GM23248 (cell line): ENCODE results near the gene MFSD2A. TPM values are rescaled to one million over a fixed set of nuclear protein-coding genes. Genes with fewer than 3 reads are reported as not detected.

ENCODE experiments used
- DNase-seq: peaks from one replicate; pipeline ENCODE4 v3.0.0-alpha.2; 2015
- H2AFZ ChIP-seq: fragments of 200-600 bp; sonication (generic); 2 replicates; pipeline ENCODE4 v1.6.1; 2016; ENCODE audit warnings: antibody characterized with exemption
- H3F3A ChIP-seq: fragments of 200-600 bp; sonication (generic); 2 replicates; pipeline ENCODE4 v1.6.1; 2016; ENCODE audit warnings: mild to moderate bottlenecking, antibody characterized with exemption, mixed run types; ENCODE audit not compliant: insufficient read depth
- H3K27ac ChIP-seq: fragments of 200-600 bp; sonication (generic); 2 replicates; pipeline ENCODE4 v1.5.1; 2016; ENCODE audit warnings: mild to moderate bottlenecking
- H3K27me3 ChIP-seq: fragments of 200-600 bp; sonication (generic); replicated peaks from 2 replicates; pipeline ENCODE4 v1.6.1; 2016; ENCODE audit warnings: mild to moderate bottlenecking; ENCODE audit not compliant: insufficient read depth
- H3K36me3 ChIP-seq: fragments of 200-600 bp; sonication (generic); 2 replicates; pipeline ENCODE4 v1.6.1; 2016; ENCODE audit warnings: low read depth, mild to moderate bottlenecking
- H3K4me1 ChIP-seq: fragments of 200-600 bp; sonication (generic); 2 replicates; pipeline ENCODE4 v1.6.1; 2016; ENCODE audit warnings: mild to moderate bottlenecking; ENCODE audit not compliant: insufficient read depth
- H3K4me2 ChIP-seq: fragments of 200-600 bp; sonication (generic); one replicate; pipeline ENCODE4 v1.6.1; 2016; ENCODE audit warnings: mild to moderate bottlenecking; ENCODE audit not compliant: unreplicated experiment
- H3K4me3 ChIP-seq: fragments of 200-600 bp; sonication (generic); 2 replicates; pipeline ENCODE4 v1.5.1; 2016; ENCODE audit warnings: mild to moderate bottlenecking
- H3K79me2 ChIP-seq: fragments of 200-600 bp; sonication (generic); 2 replicates; pipeline ENCODE4 v1.6.1; 2016; ENCODE audit warnings: mild to moderate bottlenecking; ENCODE audit not compliant: insufficient read depth
- H3K9ac ChIP-seq: fragments of 200-600 bp; sonication (generic); 2 replicates; pipeline ENCODE4 v1.6.1; 2016; ENCODE audit warnings: mild to moderate bottlenecking
- H3K9me2 ChIP-seq: fragments of 200-600 bp; sonication (generic); 2 replicates; pipeline ENCODE4 v1.6.1; 2016; ENCODE audit warnings: mixed run types, mild to moderate bottlenecking, moderate library complexity; ENCODE audit not compliant: insufficient read depth
- H3K9me3 ChIP-seq: fragments of 200-600 bp; sonication (generic); one replicate; pipeline ENCODE4 v1.6.1; 2017; ENCODE audit warnings: low read depth
- H4K20me1 ChIP-seq: fragments of 200-600 bp; sonication (generic); 2 replicates; pipeline ENCODE4 v1.6.0; 2016; ENCODE audit not compliant: insufficient read depth
- EZH2 ChIP-seq: fragments of 200-600 bp; sonication (generic); IDR thresholded peaks from 2 replicates; pipeline ENCODE4 v1.6.1; 2018; ENCODE audit warnings: antibody characterized with exemption, mild to moderate bottlenecking; ENCODE audit not compliant: insufficient read depth, poor library complexity, severe bottlenecking
- EZH2phosphoT487 ChIP-seq: fragments of 200-600 bp; sonication (generic); IDR thresholded peaks from 2 replicates; pipeline ENCODE4 v1.6.1; 2018; ENCODE audit warnings: antibody characterized with exemption, moderate library complexity, mild to moderate bottlenecking, low read depth; ENCODE audit not compliant: insufficient read depth
- WGBS, 2 experiments: methylation state at CpG; one replicate each; pipeline ENCODE4 v1.1.6; 2015 to 2017; ENCODE audit warnings: low lambda C conversion rate in 2 of 2, low coverage in 1 of 2; ENCODE audit errors: missing lambda C conversion rate in 2 of 2; 5-methylcytosine and 5-hydroxymethylcytosine counted together
- in situ Hi-C: fragments of 300-500 bp; cut with MboI; formaldehyde crosslinking; loops from 2 replicates; pipeline ENCODE4 v1.15.0; 2020
- polyA plus RNA-seq: library from polyadenylated mRNA; unstranded; fragments of >200 nt; fragmentation: Nextera tagmentation; extraction: Ambion mirVana; gene quantifications from 2 replicates; pipeline ENCODE4 v1.2.1, GENCODE V29; 2016
- total RNA-seq: library from RNA; depleted of rRNA; stranded (reverse); fragments of >200 nt; shearing (Covaris generic); gene quantifications from 2 replicates; pipeline ENCODE4 v1.2.3, GENCODE V29; 2014

The MFSD2A gene
- total and polyA plus RNA-seq, 2 experiments from 2014 or later: 4.2 to 4.6 TPM

- no peak overlapping the region for H3K4me3 ChIP-seq
- H4K20me1 ChIP-seq: no peaks in the 10 kb centered on the region
- H3K27me3 ChIP-seq: no peaks in the 10 kb centered on the region
- 87 to 91% methylated on average over 4 of the region's 4 CpGs for WGBS, 2 experiments
- H2AFZ ChIP-seq: no peak overlapping the region
- no peaks in the 10 kb centered on the region for H3K79me2 ChIP-seq
- in situ Hi-C loops: loop anchor here (10.0 kb wide), 1 partner anchor 145 kb away; no protein-coding TSS in a partner anchor
- H3K4me2 ChIP-seq: no peak overlapping the region
- H3K36me3 ChIP-seq: no peaks in the 10 kb centered on the region
- no peak overlapping the region for H3K9ac ChIP-seq
- no peaks in the 10 kb centered on the region for H3F3A ChIP-seq
- TF ChIP-seq EZH2 (no peak), EZH2phosphoT487 (no peak)
- no peaks in the 10 kb centered on the region for H3K9me3 ChIP-seq
- DNase-seq: no peak
- H3K27ac ChIP-seq: no peak overlapping the region
- H3K4me1 ChIP-seq: no peaks in the 10 kb centered on the region
- no peaks in the 10 kb centered on the region for H3K9me2 ChIP-seq
These were observed 15.3 kb downstream of the MFSD2A start for GRCh38 chr1:39970274-39970673.

GRCh38 chr1:39971138-39971537 is 16.2 kb downstream of the MFSD2A start:
- 80 to 84% methylated on average over 4 of the region's 4 CpGs for WGBS, 2 experiments
- H3K4me1 ChIP-seq: no peaks in the 10 kb centered on the region
- no peaks in the 10 kb centered on the region for H3K27me3 ChIP-seq
- H3K79me2 ChIP-seq: no peaks in the 10 kb centered on the region
- H3K9me3 ChIP-seq: no peaks in the 10 kb centered on the region
- H4K20me1 ChIP-seq: no peaks in the 10 kb centered on the region
- no peak overlapping the region for H3K4me3 ChIP-seq
- no peak for DNase-seq
- H3K9me2 ChIP-seq: no peaks in the 10 kb centered on the region
- H2AFZ ChIP-seq: no peak overlapping the region
- no peak overlapping the region for H3K27ac ChIP-seq
- in situ Hi-C loops: loop anchor here (10.0 kb wide), 1 partner anchor 146 kb away; no protein-coding TSS in a partner anchor
- no peak for TF ChIP-seq EZH2
- TF ChIP-seq EZH2phosphoT487: no peak
- no peaks in the 10 kb centered on the region for H3K36me3 ChIP-seq
- no peak overlapping the region for H3K9ac ChIP-seq
- no peaks in the 10 kb centered on the region for H3F3A ChIP-seq
- no peak overlapping the region for H3K4me2 ChIP-seq

- H3K9me3 ChIP-seq: no peaks in the 10 kb centered on the region
- H3F3A ChIP-seq: peaks cover 3% of the 10 kb centered on the region; the same call in 1 of the 2 replicates
- H3K9me2 ChIP-seq: no peaks in the 10 kb centered on the region
- no peaks in the 10 kb centered on the region for H4K20me1 ChIP-seq
- H2AFZ ChIP-seq: peak overlapping the region; percentile 75
- in situ Hi-C loops: loop anchor here (10.0 kb wide), 1 partner anchor 149 kb away; no protein-coding TSS in a partner anchor
- peaks cover 4% of the 10 kb centered on the region for H3K4me1 ChIP-seq
- no peaks in the 10 kb centered on the region for H3K27me3 ChIP-seq
- TF ChIP-seq EZH2phosphoT487: no peak
- H3K79me2 ChIP-seq: no peaks in the 10 kb centered on the region
- H3K36me3 ChIP-seq: no peaks in the 10 kb centered on the region
- H3K9ac ChIP-seq: no peak overlapping the region
- no peak overlapping the region for H3K27ac ChIP-seq
- 0 out of 2 replicates have a peak overlapping the region, but pooled peaks have one; percentile 31 for H3K4me3 ChIP-seq
- DNase-seq: peak; percentile 78
- peak overlapping the region; percentile 65 for H3K4me2 ChIP-seq
- 27 to 30% methylated on average over 9 of the region's 9 CpGs for WGBS, 2 experiments
These were observed 18.7 kb downstream of the MFSD2A start for GRCh38 chr1:39973503-39974135.

- in situ Hi-C loops: loop anchor here (10.0 kb wide), 1 partner anchor 152 kb away; no protein-coding TSS in a partner anchor
- H4K20me1 ChIP-seq: no peaks in the 10 kb centered on the region
- H3K9me3 ChIP-seq: no peaks in the 10 kb centered on the region
- H3K4me3 ChIP-seq: no peak overlapping the region
- no peak for DNase-seq
- H3K9ac ChIP-seq: no peak overlapping the region
- no peaks in the 10 kb centered on the region for H3K27me3 ChIP-seq
- no peaks in the 10 kb centered on the region for H3K36me3 ChIP-seq
- H3F3A ChIP-seq: peaks cover 3% of the 10 kb centered on the region; the same call in 1 of the 2 replicates
- H3K79me2 ChIP-seq: no peaks in the 10 kb centered on the region
- TF ChIP-seq EZH2phosphoT487 (no peak), EZH2 (no peak)
- H2AFZ ChIP-seq: peak overlapping the region; percentile 23; the same call in 1 of the 2 replicates
- H3K4me1 ChIP-seq: peaks cover 11% of the 10 kb centered on the region
- 63 to 70% methylated on average over 7 to 8 of the region's 8 CpGs for WGBS, 2 experiments
- H3K4me2 ChIP-seq: no peak overlapping the region
- H3K27ac ChIP-seq: no peak overlapping the region
- no peaks in the 10 kb centered on the region for H3K9me2 ChIP-seq
These were observed 21.8 kb downstream of the MFSD2A start for GRCh38 chr1:39976732-39977131.
